SK-N-SH treated with all-trans-retinoic acid at 6 μM for 48 hours (cell line): ENCODE measurements around the gene TIMP2.

Experiments used
- ATAC-seq: fragments of 200-7000 bp; cut with Tn5 transposase; 3 replicates; pipeline ENCODE4 v1.9.1; 2020; ENCODE audit warnings: mild to moderate bottlenecking, moderate library complexity
- ARNTL ChIP-seq: fragments of 450-650 bp; formaldehyde crosslinking; IDR thresholded peaks from 2 replicates; pipeline ENCODE4 v1.5.0; 2020; ENCODE audit warnings: low read depth, mild to moderate bottlenecking, moderate library complexity, borderline replicate concordance
- BACH2 ChIP-seq: fragments of 250-450 bp; sonication (Bioruptor Pico); IDR thresholded peaks from 2 replicates; pipeline ENCODE4 v1.9.0; 2021; ENCODE audit warnings: mild to moderate bottlenecking, borderline replicate concordance
- CSDC2 ChIP-seq: fragments of 250-450 bp; sonication (Bioruptor Pico); IDR thresholded peaks from 2 replicates; pipeline ENCODE4 v1.5.0; 2020; ENCODE audit warnings: mild to moderate bottlenecking, moderate library complexity
- ESRRG ChIP-seq: fragments of 250-450 bp; sonication (Bioruptor Pico); IDR thresholded peaks from 2 replicates; pipeline ENCODE4 v1.6.1; 2021; ENCODE audit warnings: mild to moderate bottlenecking
- ISL1 ChIP-seq: fragments of 250-450 bp; sonication (Bioruptor Pico); IDR thresholded peaks from 2 replicates; pipeline ENCODE4 v2.1.2; 2022; ENCODE audit warnings: mild to moderate bottlenecking, moderate library complexity
- RARB ChIP-seq: fragments of 250-450 bp; sonication (Bioruptor Pico); IDR thresholded peaks from 2 replicates; pipeline ENCODE4 v1.8.0; 2021; ENCODE audit warnings: mild to moderate bottlenecking, moderate library complexity
- SNAI2 ChIP-seq: fragments of 250-450 bp; sonication (Bioruptor Pico); IDR thresholded peaks from 2 replicates; pipeline ENCODE4 v1.5.0; 2020; ENCODE audit warnings: mild to moderate bottlenecking, moderate library complexity
- TCF4 ChIP-seq: fragments of 250-450 bp; sonication (Bioruptor Pico); IDR thresholded peaks from 2 replicates; pipeline ENCODE4 v1.8.0; 2021; ENCODE audit warnings: mild to moderate bottlenecking, moderate library complexity, borderline replicate concordance
- TOX ChIP-seq: fragments of 250-450 bp; sonication (Bioruptor Pico); IDR thresholded peaks from 2 replicates; pipeline ENCODE4 v1.8.0; 2021; ENCODE audit warnings: mild to moderate bottlenecking, moderate library complexity, borderline replicate concordance
- ZC3H10 ChIP-seq: fragments of 250-450 bp; sonication (Bioruptor Pico); IDR thresholded peaks from 2 replicates; pipeline ENCODE4 v1.5.1; 2021; ENCODE audit warnings: mild to moderate bottlenecking, moderate library complexity
- ZFP3 ChIP-seq: fragments of 250-450 bp; sonication (Bioruptor Pico); IDR thresholded peaks from 2 replicates; pipeline ENCODE4 v1.5.0; 2020; ENCODE audit warnings: mild to moderate bottlenecking, moderate library complexity
- ZFP30 ChIP-seq: fragments of 450-650 bp; formaldehyde crosslinking; IDR thresholded peaks from 2 replicates; pipeline ENCODE4 v1.5.0; 2022; ENCODE audit warnings: mild to moderate bottlenecking, moderate library complexity
- ZNF565 ChIP-seq: fragments of 450-650 bp; formaldehyde crosslinking; conservative IDR thresholded peaks from 2 replicates; pipeline ENCODE4 v1.5.0; 2020; ENCODE audit warnings: low read depth, mild to moderate bottlenecking, moderate library complexity
- ZNF70 ChIP-seq: fragments of 450-650 bp; formaldehyde crosslinking; IDR thresholded peaks from 2 replicates; pipeline ENCODE4 v1.5.0; 2020; ENCODE audit warnings: mild to moderate bottlenecking, moderate library complexity
- TF ChIP-seq, protein P1 (sequence below): fragments of 250-450 bp; sonication (Bioruptor Pico); IDR thresholded peaks from 2 replicates; pipeline ENCODE4 v1.5.0; 2020; ENCODE audit warnings: mild to moderate bottlenecking, moderate library complexity
- TF ChIP-seq, protein P2 (sequence below): fragments of 250-450 bp; sonication (Bioruptor Pico); IDR thresholded peaks from 2 replicates; pipeline ENCODE4 v1.8.0; 2020; ENCODE audit warnings: mild to moderate bottlenecking, moderate library complexity, borderline replicate concordance
- TF ChIP-seq, protein P3 (sequence below): fragments of 250-450 bp; sonication (Bioruptor Pico); IDR thresholded peaks from 2 replicates; pipeline ENCODE4 v1.5.1; 2021; ENCODE audit warnings: mild to moderate bottlenecking, moderate library complexity
- TF ChIP-seq, protein P4 (sequence below): fragments of 250-450 bp; sonication (Bioruptor Pico); IDR thresholded peaks from 2 replicates; pipeline ENCODE4 v1.8.0; 2021; ENCODE audit warnings: low read depth, mild to moderate bottlenecking, moderate library complexity, borderline replicate concordance
- TF ChIP-seq, protein P5 (sequence below): fragments of 250-450 bp; sonication (Bioruptor Pico); IDR thresholded peaks from 2 replicates; pipeline ENCODE4 v1.5.1; 2020; ENCODE audit warnings: low read depth, mild to moderate bottlenecking, moderate library complexity

The TIMP2 gene

GRCh38 chr17:78883533-78884131 lies 41.6 kb downstream of the TIMP2 start:
- TF ChIP-seq ARNTL (CRISPR knock-in tag) = no peak
- 0 out of 2 replicates have a peak, but pooled peaks have one; percentile 26 for TF ChIP-seq ZNF70 (CRISPR knock-in tag)
- no peak for TF ChIP-seq ISL1
- TF ChIP-seq, protein P1, sequence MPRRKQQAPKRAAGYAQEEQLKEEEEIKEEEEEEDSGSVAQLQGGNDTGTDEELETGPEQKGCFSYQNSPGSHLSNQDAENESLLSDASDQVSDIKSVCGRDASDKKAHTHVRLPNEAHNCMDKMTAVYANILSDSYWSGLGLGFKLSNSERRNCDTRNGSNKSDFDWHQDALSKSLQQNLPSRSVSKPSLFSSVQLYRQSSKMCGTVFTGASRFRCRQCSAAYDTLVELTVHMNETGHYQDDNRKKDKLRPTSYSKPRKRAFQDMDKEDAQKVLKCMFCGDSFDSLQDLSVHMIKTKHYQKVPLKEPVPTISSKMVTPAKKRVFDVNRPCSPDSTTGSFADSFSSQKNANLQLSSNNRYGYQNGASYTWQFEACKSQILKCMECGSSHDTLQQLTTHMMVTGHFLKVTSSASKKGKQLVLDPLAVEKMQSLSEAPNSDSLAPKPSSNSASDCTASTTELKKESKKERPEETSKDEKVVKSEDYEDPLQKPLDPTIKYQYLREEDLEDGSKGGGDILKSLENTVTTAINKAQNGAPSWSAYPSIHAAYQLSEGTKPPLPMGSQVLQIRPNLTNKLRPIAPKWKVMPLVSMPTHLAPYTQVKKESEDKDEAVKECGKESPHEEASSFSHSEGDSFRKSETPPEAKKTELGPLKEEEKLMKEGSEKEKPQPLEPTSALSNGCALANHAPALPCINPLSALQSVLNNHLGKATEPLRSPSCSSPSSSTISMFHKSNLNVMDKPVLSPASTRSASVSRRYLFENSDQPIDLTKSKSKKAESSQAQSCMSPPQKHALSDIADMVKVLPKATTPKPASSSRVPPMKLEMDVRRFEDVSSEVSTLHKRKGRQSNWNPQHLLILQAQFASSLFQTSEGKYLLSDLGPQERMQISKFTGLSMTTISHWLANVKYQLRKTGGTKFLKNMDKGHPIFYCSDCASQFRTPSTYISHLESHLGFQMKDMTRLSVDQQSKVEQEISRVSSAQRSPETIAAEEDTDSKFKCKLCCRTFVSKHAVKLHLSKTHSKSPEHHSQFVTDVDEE (CRISPR knock-in tag) = 0 out of 2 replicates have a peak, but pooled peaks have one; percentile 12
- TF ChIP-seq, protein P2, sequence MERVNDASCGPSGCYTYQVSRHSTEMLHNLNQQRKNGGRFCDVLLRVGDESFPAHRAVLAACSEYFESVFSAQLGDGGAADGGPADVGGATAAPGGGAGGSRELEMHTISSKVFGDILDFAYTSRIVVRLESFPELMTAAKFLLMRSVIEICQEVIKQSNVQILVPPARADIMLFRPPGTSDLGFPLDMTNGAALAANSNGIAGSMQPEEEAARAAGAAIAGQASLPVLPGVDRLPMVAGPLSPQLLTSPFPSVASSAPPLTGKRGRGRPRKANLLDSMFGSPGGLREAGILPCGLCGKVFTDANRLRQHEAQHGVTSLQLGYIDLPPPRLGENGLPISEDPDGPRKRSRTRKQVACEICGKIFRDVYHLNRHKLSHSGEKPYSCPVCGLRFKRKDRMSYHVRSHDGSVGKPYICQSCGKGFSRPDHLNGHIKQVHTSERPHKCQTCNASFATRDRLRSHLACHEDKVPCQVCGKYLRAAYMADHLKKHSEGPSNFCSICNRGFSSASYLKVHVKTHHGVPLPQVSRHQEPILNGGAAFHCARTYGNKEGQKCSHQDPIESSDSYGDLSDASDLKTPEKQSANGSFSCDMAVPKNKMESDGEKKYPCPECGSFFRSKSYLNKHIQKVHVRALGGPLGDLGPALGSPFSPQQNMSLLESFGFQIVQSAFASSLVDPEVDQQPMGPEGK (CRISPR knock-in tag) = peak; percentile 39; the same call in 1 of the 2 replicates
- TF ChIP-seq BACH2 (CRISPR knock-in tag) = peak; percentile 48; the same call in 1 of the 2 replicates
- ATAC-seq = peak; percentile 84

DNA sequence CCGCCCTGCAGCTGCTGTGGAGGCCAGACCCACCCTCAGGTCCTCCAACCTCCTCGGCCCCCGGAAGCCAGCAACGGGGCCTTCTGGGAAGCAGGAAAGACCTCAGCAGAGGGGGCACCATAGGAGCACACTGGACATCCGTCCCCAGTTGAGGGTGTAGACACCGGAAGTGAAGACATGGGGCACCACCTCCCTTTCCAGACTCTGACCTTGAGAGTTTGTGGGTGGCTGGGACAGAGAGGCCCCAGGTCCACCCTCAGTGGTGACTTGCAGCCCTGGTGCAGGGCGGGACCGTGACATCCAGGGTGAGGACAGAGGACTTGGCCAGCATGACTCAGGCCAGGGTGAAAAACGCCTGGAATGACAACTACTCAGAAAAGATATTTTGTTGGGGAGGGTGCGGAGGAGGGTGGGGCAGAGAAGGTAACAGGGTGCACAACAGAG lies 42.1 kb downstream of the TIMP2 start:
- peak; percentile 70 for ATAC-seq
- TF ChIP-seq, protein P3, sequence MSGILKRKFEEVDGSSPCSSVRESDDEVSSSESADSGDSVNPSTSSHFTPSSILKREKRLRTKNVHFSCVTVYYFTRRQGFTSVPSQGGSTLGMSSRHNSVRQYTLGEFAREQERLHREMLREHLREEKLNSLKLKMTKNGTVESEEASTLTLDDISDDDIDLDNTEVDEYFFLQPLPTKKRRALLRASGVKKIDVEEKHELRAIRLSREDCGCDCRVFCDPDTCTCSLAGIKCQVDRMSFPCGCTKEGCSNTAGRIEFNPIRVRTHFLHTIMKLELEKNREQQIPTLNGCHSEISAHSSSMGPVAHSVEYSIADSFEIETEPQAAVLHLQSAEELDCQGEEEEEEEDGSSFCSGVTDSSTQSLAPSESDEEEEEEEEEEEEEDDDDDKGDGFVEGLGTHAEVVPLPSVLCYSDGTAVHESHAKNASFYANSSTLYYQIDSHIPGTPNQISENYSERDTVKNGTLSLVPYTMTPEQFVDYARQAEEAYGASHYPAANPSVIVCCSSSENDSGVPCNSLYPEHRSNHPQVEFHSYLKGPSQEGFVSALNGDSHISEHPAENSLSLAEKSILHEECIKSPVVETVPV (CRISPR knock-in tag) = no peak
- TF ChIP-seq ZNF565 (CRISPR knock-in tag) (0 out of 2 replicates have a peak, but pooled peaks have one; percentile 12), RARB (CRISPR knock-in tag) (no peak), ESRRG (no peak), BACH2 (CRISPR knock-in tag) (no peak), ZC3H10 (CRISPR knock-in tag) (no peak), ISL1 (peak; percentile 27; the same call in 1 of the 2 replicates), TCF4 (CRISPR knock-in tag) (0 out of 2 replicates have a peak, but pooled peaks have one; percentile 9), ZFP3 (CRISPR knock-in tag) (peak; percentile 49), ZNF70 (CRISPR knock-in tag) (0 out of 2 replicates have a peak, but pooled peaks have one; percentile 12), SNAI2 (CRISPR knock-in tag) (0 out of 2 replicates have a peak, but pooled peaks have one; percentile 14), TOX (CRISPR knock-in tag) (no peak), ARNTL (CRISPR knock-in tag) (no peak), CSDC2 (0 out of 2 replicates have a peak, but pooled peaks have one; percentile 24)
- TF ChIP-seq, protein P4, sequence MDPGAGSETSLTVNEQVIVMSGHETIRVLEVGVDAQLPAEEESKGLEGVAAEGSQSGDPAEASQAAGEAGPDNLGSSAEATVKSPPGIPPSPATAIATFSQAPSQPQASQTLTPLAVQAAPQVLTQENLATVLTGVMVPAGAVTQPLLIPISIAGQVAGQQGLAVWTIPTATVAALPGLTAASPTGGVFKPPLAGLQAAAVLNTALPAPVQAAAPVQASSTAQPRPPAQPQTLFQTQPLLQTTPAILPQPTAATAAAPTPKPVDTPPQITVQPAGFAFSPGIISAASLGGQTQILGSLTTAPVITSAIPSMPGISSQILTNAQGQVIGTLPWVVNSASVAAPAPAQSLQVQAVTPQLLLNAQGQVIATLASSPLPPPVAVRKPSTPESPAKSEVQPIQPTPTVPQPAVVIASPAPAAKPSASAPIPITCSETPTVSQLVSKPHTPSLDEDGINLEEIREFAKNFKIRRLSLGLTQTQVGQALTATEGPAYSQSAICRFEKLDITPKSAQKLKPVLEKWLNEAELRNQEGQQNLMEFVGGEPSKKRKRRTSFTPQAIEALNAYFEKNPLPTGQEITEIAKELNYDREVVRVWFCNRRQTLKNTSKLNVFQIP (CRISPR knock-in tag) = no peak

- peak; percentile 4 for ATAC-seq
- TF ChIP-seq, protein P1 (CRISPR knock-in tag) = peak; percentile 50; the same call in 1 of the 2 replicates
- TF ChIP-seq SNAI2 (CRISPR knock-in tag) (no peak), ARNTL (CRISPR knock-in tag) (no peak), TCF4 (CRISPR knock-in tag) (peak; percentile 90; the same call in 1 of the 2 replicates), CSDC2 (no peak), BACH2 (CRISPR knock-in tag) (no peak), ISL1 (no peak), ZFP30 (no peak; the same call in 1 of the 2 replicates), ESRRG (no peak), ZNF565 (CRISPR knock-in tag) (0 out of 2 replicates have a peak, but pooled peaks have one; percentile 29)
- TF ChIP-seq, protein P5, sequence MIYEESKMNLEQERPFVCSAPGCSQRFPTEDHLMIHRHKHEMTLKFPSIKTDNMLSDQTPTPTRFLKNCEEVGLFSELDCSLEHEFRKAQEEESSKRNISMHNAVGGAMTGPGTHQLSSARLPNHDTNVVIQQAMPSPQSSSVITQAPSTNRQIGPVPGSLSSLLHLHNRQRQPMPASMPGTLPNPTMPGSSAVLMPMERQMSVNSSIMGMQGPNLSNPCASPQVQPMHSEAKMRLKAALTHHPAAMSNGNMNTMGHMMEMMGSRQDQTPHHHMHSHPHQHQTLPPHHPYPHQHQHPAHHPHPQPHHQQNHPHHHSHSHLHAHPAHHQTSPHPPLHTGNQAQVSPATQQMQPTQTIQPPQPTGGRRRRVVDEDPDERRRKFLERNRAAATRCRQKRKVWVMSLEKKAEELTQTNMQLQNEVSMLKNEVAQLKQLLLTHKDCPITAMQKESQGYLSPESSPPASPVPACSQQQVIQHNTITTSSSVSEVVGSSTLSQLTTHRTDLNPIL (CRISPR knock-in tag) = no peak
- TF ChIP-seq, protein P4 (CRISPR knock-in tag) = no peak
Observed at GRCh38 chr17:78882540-78883088, 42.6 kb downstream of the TIMP2 start.
